Uterus (tissue), 2 donors: ENCODE results near the gene USP50.

Experiments used
- CTCF ChIP-seq, 4 experiments: fragments of 200-600 bp in 2 of 4; fragments of 450-650 bp in 2 of 4; sonication (generic) in 2 of 4; IDR thresholded peaks; one replicate each; pipeline ENCODE4 v1.5.1; 2016 to 2019; ENCODE audit warnings: antibody characterized with exemption in 4 of 4, mild to moderate bottlenecking in 2 of 4, moderate library complexity in 1 of 4
- POLR2A ChIP-seq, 2 donors: fragments of 450-650 bp; IDR thresholded peaks; one replicate each; pipeline ENCODE4 v1.6.1; 2016; ENCODE audit warnings: antibody characterized with exemption in 2 of 2, mild to moderate bottlenecking in 1 of 2, moderate library complexity in 1 of 2

- TF ChIP-seq CTCF (IDR thresholded peaks at IDR 0.05) (no peak), POLR2A (IDR thresholded peaks at IDR 0.05) (no peak)
These were observed 29.7 kb upstream of the USP50 start for GRCh38 chr15:50576166-50576565.
